Colonic mucosa (tissue), 4 donors: ENCODE measurements around the gene APOL1. TPM values are rescaled to one million over a fixed set of nuclear protein-coding genes. Genes with fewer than 3 reads are reported as not detected.
A peak's percentile ranks its signal among the peaks of the same experiment; 100 is the strongest.
"Not testable (repeated sequence)": the region's sequence is repeated elsewhere in the genome, so short reads cannot be mapped to it uniquely, and the experiment has no call there.

ENCODE experiments used
- DNase-seq: peaks from one replicate; pipeline ENCODE4 v3.0.0-alpha.2; 2020
- H3K27ac ChIP-seq: fragments of 200-600 bp; one replicate; pipeline ENCODE4 v1.8.0; 2021
- H3K27me3 ChIP-seq: fragments of 200-600 bp; one replicate; pipeline ENCODE4 v1.8.0; 2021
- H3K36me3 ChIP-seq: fragments of 200-600 bp; one replicate; pipeline ENCODE4 v1.8.0; 2021
- H3K4me1 ChIP-seq: fragments of 200-600 bp; one replicate; pipeline ENCODE4 v1.8.0; 2021; ENCODE audit warnings: mild to moderate bottlenecking
- H3K4me3 ChIP-seq: fragments of 200-600 bp; one replicate; pipeline ENCODE4 v1.8.0; 2021
- H3K9ac ChIP-seq, 2 donors: one replicate each; pipeline ENCODE4 v1.7.0; 2013; ENCODE audit warnings: control low read depth in 2 of 2, low read depth in 2 of 2, low read length in 2 of 2
- H3K9me3 ChIP-seq: fragments of 200-600 bp; one replicate; pipeline ENCODE4 v1.8.0; 2021
- CTCF ChIP-seq: fragments of 200-600 bp; IDR thresholded peaks from one replicate; pipeline ENCODE4 v1.8.0; 2022; ENCODE audit warnings: antibody characterized with exemption, mild to moderate bottlenecking
- intact Hi-C: fragments of 100-400 bp; cut with DNase I; formaldehyde crosslinking; loops from one replicate; pipeline ENCODE4 v1.14.1; 2022
- total RNA-seq, 2 donors: library from RNA; stranded (reverse); fragmentation: NEBNext Ultra II Directional in 1 of 2; extraction: Animal tissue kit (Norgen Biotek cat#: 25700) in 1 of 2; gene quantifications; one replicate each; pipeline ENCODE4 v1.2.1, GENCODE V29; 2021
- donor health status: healthy.
- donor health status: DM: no; HTN: no; CAD: no.
- donor health status: DM: no; HTN: no; CAD: no.

APOL1 gene
- total RNA-seq, 2 donors from 2014 or later: 14.7 to 34.6 TPM

GRCh38 chr22:36253523-36254490 is 874 bp downstream of the APOL1 start:
- peak overlapping the region; percentile 49 for H3K4me3 ChIP-seq
- no peak for DNase-seq
- H3K27ac ChIP-seq: peak overlapping the region; percentile 90
- intact Hi-C loops: no loop called here
- H3K9me3 ChIP-seq: no peaks in the 10 kb centered on the region
- H3K9ac ChIP-seq: peak overlapping the region; percentile 66 to 72
- H3K36me3 ChIP-seq: no peaks in the 10 kb centered on the region
- H3K4me1 ChIP-seq: peaks cover 7% of the 10 kb centered on the region
- H3K27me3 ChIP-seq: no peaks in the 10 kb centered on the region
- no peak for TF ChIP-seq CTCF

GRCh38 chr22:36255572-36255971 is 2.6 kb downstream of the APOL1 start:
- H3K4me1 ChIP-seq, H3K27me3 ChIP-seq, intact Hi-C loops, H3K9ac ChIP-seq, DNase-seq, H3K9me3 ChIP-seq, H3K36me3 ChIP-seq, H3K4me3 ChIP-seq: not testable (repeated sequence)
- peak overlapping the region; percentile 90 for H3K27ac ChIP-seq

- intact Hi-C loops: no loop called here
- H3K27ac ChIP-seq: no peak overlapping the region
- DNase-seq: no peak
- H3K4me1 ChIP-seq: peaks cover 7% of the 10 kb centered on the region
- no peaks in the 10 kb centered on the region for H3K27me3 ChIP-seq
- no peak for TF ChIP-seq CTCF
- peaks cover 3% of the 10 kb centered on the region for H3K36me3 ChIP-seq
- no peak overlapping the region for H3K9ac ChIP-seq
- no peak overlapping the region for H3K4me3 ChIP-seq
- H3K9me3 ChIP-seq: no peaks in the 10 kb centered on the region
These were observed 3.5 kb downstream of the APOL1 start for GRCh38 chr22:36256478-36256877.

- no peak overlapping the region for H3K4me3 ChIP-seq
- H3K36me3 ChIP-seq: peaks cover 3% of the 10 kb centered on the region
- intact Hi-C loops: no loop called here
- peaks cover 7% of the 10 kb centered on the region for H3K4me1 ChIP-seq
- no peak for DNase-seq
- H3K27me3 ChIP-seq: no peaks in the 10 kb centered on the region
- TF ChIP-seq CTCF: no peak
- no peaks in the 10 kb centered on the region for H3K9me3 ChIP-seq
- no peak overlapping the region for H3K27ac ChIP-seq
- no peak overlapping the region for H3K9ac ChIP-seq
These were observed 4.4 kb downstream of the APOL1 start for GRCh38 chr22:36257308-36257707.

GRCh38 chr22:36257948-36258670 is 5.2 kb downstream of the APOL1 start:
- no peaks in the 10 kb centered on the region for H3K27me3 ChIP-seq
- no peak for TF ChIP-seq CTCF
- no peak for DNase-seq
- H3K4me3 ChIP-seq: no peak overlapping the region
- no peak overlapping the region for H3K9ac ChIP-seq
- peaks cover 5% of the 10 kb centered on the region for H3K4me1 ChIP-seq
- no peaks in the 10 kb centered on the region for H3K9me3 ChIP-seq
- intact Hi-C loops: no loop called here
- no peak overlapping the region for H3K27ac ChIP-seq
- H3K36me3 ChIP-seq: peaks cover 3% of the 10 kb centered on the region
